Measurements from ENCODE around the gene PPFIBP1.

DNA sequence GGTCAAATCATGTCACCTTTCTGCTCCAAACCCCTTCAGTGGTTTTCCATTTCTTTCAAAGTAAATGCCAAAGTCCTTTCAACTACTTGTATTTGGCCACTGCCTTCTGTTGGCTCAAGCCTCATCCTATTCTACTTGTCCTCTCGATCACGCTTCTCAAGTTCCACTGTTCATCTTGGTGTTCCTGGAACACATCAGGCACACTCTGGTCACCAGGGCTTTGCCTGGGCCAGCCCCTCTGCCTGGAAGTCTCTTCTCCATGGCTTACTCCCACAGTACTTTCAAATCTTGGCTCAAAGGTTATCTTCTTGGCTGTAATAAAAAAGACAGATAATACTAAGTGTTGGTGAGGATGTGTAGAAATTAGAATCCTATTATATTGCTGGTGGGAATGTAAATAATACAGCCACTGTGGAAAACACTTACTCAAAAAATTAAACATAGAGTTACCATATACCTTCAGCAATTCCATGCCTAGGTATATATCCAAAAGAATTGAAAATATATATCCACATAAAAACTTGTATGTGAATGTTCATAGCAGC lies 17.3 kb upstream of the PPFIBP1 start:
- TF ChIP-seq, protein P1, sequence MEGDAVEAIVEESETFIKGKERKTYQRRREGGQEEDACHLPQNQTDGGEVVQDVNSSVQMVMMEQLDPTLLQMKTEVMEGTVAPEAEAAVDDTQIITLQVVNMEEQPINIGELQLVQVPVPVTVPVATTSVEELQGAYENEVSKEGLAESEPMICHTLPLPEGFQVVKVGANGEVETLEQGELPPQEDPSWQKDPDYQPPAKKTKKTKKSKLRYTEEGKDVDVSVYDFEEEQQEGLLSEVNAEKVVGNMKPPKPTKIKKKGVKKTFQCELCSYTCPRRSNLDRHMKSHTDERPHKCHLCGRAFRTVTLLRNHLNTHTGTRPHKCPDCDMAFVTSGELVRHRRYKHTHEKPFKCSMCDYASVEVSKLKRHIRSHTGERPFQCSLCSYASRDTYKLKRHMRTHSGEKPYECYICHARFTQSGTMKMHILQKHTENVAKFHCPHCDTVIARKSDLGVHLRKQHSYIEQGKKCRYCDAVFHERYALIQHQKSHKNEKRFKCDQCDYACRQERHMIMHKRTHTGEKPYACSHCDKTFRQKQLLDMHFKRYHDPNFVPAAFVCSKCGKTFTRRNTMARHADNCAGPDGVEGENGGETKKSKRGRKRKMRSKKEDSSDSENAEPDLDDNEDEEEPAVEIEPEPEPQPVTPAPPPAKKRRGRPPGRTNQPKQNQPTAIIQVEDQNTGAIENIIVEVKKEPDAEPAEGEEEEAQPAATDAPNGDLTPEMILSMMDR (IDR thresholded peaks at IDR 0.05): no peak
- TF ChIP-seq POLR2AphosphoS5 (IDR thresholded peaks at IDR 0.05) (no peak), POLR2A (IDR thresholded peaks at IDR 0.05) (no peak)

Data from upper lobe of left lung (tissue), 4 donors.